Activated CD4-positive, alpha-beta T cell treated with anti-CD3 and anti-CD28 coated beads for 1 hour (primary cell): ENCODE results near the gene GAS6.
"Not testable (repeated sequence)": the region's sequence is repeated elsewhere in the genome, so short reads cannot be mapped to it uniquely, and the experiment has no call there.

ENCODE experiments used
- DNase-seq: peaks from one replicate; pipeline ENCODE4 v3.0.0-alpha.2; 2020

Gene GAS6

DNA sequence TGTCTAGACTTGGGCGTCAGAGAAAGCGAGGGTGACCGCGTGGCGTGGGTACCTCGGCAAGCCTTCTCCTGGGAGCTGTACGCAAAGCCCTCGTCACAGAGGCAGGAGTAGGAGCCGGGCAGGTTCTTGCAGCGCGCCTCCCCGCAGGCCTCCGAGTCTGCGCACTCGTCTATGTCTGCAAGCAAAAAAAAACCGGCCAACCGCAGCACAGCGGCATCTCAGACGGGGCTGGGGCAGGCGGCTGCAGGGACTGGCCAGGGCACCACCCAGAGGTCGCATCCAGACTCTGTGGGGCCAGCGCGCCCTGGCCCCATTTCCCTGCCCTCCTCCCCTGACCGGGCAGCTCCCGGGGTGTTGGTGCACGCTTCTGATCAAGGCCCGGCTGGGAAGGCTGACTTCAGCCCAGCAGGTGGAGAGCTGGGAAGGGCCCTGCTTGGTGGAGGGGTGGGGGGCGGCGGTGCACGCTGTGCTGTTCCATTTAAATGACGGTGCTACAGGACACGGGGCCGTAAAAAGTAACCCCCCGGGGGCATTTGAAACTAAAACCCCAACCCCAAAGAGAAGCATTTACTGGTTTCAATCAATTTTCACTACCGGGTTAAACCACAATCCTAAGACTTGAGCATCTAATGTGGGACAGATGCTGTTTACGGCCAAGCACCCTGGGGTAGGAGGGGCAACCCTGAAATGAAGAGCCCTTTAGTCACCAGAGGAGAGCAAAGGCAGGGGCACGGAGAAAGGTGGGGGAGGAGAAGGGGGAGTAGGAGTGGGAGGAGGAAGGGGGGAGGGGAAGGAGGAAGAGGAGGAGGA is 28.2 kb downstream of the GAS6 start:
- no peak for DNase-seq

GRCh38 chr13:113834496-113835200 is 29.2 kb downstream of the GAS6 start:
- DNase-seq: no peak

- DNase-seq: not testable (repeated sequence)
These were observed 29.9 kb downstream of the GAS6 start for GRCh38 chr13:113834006-113834405.

DNA sequence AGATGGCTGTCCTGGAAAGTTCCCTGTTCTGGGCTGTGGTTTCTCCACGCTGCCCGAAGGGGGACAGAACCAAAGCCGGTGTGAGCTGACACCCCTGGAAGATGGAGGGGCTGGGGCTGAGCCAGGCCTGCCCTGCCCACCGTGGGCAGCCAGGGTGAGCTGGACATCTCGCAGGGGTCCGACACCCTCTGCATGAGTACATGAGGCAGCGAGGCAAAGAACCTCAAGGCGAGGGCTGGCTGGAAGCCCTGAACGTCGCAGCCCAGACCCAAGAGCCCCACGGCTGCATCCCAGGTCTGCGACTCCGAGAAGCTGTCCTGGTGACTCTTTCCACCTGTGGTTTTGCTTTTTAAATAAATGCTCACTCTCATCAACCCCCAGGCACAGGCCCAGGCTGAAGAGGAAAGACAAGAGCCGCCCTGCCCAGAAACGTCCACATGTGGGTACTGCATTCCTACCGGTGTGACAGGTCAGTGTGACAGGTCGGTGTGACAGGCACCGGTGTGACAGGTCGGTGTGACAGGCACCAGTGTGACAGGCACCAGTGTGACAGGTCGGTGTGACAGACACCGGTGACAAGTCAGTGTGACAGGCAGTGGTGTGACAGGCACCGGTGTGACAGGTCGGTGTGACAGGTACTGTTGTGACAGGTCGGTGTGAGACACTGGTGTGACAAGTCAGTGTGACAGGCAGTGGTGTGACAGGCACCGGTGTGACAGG is 30.6 kb downstream of the GAS6 start:
- DNase-seq: no peak

DNA sequence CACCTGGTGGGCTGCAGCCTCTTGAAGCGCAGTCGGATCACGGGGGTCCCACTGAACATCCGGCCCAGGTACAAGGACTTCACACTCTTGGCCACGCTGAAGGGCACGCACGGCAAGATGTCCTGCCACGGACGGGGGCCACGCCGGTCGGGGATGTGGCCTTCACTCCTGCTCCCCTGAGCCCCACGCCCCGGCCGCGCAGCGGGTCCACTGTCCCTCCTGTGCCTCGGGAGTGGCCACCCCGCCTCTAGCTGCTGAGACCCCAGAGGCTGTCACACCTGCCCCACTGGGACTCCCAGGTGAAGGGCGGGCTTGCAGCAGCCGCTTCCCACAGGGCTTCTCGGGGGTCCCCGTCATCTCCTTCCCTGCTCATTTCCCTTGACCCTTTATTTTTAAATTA is 31.2 kb downstream of the GAS6 start:
- DNase-seq: no peak

DNA sequence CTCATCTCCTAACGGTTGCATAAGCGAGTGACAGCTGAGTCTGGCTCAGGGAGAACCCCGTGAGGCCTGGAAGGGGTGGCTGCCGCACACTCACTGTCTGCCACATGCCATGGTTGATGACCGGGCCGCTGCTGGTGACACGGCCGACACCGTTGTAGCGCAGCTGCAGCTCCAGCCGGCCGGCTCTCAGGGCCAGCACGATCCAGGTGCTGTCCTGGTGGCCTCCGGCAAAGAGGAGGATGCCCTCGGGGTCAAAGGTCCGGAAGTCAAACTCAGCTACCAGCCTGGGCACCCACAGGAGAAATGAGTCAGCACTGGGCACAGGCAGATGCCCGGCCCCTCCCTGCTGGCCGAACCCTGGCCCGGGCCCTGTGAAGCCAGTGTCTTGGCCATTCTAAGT is 31.7 kb downstream of the GAS6 start:
- DNase-seq: no peak

DNA sequence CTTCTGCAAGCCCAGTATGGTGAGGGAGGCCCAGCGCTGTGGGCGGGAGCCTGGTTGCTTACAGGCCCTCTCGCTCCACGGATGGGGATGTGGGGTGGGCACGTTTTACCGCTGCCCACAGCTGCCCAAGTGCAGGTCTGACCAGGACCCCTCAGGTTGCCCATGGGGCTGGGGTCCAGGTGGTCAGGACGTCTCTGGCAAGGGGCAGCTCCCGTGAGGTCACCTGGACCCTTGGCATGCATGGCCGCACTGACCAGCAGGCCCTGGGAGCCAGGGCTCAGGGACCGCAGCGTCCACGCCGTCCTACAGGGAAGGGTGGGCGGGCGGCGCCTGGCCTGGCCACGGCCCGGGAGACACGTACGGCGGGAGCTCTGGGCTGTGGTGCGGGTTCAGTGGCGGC is 32.8 kb downstream of the GAS6 start:
- DNase-seq: no peak

- DNase-seq: not testable (repeated sequence)
These were observed 33.4 kb downstream of the GAS6 start for GRCh38 chr13:113830426-113830950.

- DNase-seq: no peak
These were observed 35.5 kb downstream of the GAS6 start for GRCh38 chr13:113828282-113828825.

DNA sequence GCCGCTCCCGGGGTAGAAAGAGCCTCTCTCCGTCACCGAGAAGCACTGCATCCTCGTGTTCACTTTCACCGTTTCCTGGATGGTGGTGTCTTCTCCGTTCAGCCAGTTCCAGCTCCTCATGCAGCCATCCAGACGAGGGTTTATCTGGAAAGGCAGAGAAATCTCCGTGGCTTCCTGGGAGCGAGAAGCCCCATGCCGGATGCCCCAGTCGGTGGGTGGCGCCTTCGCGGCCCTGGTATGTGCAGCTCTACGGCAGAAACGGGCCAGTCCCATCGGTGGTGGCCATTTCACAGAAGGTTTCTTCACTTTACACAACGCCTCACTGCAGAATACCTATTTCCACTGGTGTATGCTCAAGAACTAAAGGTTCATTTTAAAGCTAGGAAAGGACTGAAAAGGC is 36.9 kb downstream of the GAS6 start:
- no peak for DNase-seq

- not testable (repeated sequence) for DNase-seq
These were observed 37.4 kb downstream of the GAS6 start for GRCh38 chr13:113826446-113826845.

GRCh38 chr13:113825841-113826240 is 38.0 kb downstream of the GAS6 start:
- no peak for DNase-seq

- DNase-seq: no peak
These were observed 40.1 kb downstream of the GAS6 start for GRCh38 chr13:113823771-113824170.

- DNase-seq: no peak
These were observed 40.7 kb downstream of the GAS6 start for GRCh38 chr13:113822956-113823744.

DNA sequence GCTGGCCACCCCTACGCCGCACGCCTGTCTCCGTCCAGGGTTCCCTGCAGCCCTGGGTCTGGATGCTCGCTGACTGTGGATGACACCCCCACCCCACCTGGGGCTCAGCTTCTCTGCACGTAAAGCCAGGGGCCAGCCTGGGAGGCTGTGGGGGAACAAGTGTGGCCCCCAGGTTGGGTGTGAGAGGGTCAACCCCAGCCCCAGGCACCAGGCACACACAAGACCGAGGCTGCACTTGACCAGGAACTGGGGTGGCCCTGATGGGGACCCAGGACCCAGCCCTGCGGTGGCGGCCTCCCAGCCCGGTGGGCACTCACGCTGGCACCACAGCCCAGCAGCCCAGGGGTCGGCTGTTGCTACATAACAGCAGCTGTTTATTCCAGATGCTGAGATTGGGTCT is 41.6 kb downstream of the GAS6 start:
- no peak for DNase-seq

GRCh38 chr13:113821847-113822246 is 42.0 kb downstream of the GAS6 start:
- DNase-seq: no peak

DNA sequence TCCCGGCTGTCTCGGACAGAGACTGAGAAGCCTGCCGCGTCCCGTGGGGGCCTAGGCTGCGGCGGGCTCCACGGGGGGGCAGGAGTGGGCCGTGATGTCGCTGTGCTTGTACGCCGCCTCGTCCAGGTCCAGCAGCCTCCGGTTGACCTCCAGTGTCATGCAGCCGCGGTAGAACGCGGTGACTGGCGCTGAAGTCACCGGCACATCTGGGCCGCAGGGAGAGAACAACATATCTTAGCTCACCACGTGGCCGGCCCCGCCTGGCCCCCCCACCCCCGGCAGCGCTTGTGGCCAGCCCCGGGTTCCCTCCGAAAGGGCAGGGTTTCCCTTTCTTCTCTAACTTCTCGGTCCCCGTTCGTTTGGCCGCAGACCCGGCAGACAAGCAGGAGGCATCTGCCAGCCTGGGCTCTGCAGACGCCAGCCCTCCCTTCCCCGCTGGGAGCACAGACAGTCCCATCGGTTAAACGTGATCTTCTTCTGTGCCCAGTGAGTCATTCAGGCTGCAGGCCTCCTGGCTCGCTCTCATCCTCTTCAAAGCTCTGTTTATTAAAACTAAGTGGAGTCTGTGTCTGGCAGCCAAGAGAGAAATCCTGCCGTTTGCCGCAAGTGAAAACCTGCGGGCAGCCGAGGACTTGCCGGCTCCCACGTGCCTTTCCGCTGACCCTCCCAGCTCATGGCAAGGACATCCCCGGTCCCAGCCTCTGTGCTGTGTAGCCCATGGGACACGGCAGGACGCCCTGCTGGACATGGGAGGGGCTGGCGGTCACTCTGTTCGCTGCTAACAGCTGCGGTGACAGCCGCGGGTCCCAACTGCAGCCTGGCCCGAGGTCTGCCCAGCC is 42.8 kb downstream of the GAS6 start:
- no peak for DNase-seq

DNA sequence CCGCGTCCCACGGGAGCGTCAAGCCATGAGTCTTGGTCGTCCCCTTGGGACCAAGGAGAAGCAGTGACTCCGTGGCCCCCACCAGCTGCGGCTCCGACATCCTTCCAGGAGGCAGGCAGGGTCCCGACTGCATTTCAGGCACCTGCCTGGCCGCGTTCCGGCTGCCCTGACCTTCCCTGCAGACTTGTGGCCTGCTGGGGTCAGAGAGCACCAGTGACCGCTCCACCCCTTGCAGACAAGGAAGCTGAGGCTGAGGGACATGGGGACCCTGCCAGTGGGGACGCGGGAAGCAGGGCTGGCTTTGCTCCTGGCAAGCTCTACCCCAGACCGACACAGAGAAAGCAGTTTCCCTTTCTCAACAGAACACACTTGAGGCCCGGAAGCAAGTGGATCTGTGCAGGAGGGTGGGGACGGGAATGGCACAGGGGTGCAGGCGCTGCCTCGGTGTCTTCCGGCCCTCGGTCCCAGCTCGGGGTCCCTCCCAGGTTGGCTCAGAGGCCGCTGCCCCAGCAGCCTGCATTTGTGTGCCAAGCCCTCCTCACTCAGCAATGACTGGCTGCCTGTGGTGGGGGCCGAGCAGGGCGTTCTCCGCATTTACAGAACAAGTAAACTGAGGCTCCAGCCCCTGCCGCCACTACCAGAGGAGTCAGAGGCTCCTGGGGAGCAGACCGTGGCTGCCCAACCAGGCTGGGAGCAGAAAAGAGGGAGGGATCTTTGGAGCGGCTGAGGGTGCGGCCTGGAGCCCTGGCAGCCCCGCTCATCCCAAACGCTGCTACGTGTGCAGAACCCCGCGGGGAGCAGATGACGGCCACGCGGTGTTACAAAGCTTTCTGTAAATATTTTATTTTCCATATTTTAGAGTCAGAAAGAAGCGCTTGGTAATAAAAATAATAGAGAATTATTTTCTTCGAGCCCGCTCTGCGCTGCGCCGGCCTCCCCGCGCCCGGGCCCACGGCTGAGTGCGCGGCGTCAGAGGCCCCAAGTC is 43.9 kb downstream of the GAS6 start:
- DNase-seq: no peak

DNA sequence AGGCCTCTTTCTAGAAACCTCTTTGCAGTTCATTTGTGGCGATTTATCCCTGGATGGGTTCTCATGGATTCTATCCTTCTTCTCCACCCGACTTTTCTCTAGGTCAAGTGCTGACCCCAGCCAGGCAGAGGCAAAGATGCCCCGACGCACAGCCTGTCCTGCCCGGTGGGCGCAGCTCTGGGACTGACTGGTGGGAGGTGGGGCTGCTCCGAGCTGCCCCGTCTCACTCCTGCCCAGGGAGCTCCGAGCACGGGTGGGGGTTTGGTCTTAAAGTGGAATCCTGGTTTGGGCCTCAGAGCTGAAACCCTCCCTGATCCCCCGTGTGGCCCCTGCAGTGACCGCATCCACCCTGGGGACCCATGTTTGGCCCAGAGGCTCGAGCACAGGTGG is 44.5 kb downstream of the GAS6 start:
- DNase-seq: no peak

- DNase-seq: no peak
These were observed 45.1 kb downstream of the GAS6 start for GRCh38 chr13:113818700-113819295.
